ENCODE data around the gene CSNK2A2. TPM values are rescaled to one million over a fixed set of nuclear protein-coding genes. Genes with fewer than 3 reads are reported as not detected.

The CSNK2A2 gene
- total and polyA plus RNA-seq, 9 of the 15 experiments (the other 6 are each of a cell fraction or from before 2014, with no cell fraction given), result 20.8 to 109 (median 44.7) TPM

- H4K20me1 ChIP-seq (replicated peaks; ENCODE audit: control insufficient read depth, insufficient read depth, low read length), result peaks cover 38% of the 10 kb centered on the region
- H3K4me1 ChIP-seq (replicated peaks in 1 of 2; ENCODE audit: control insufficient read depth in 2 of 2, insufficient read depth in 2 of 2, low read length in 2 of 2), result peaks cover 23 to 50% of the 10 kb centered on the region in 2 experiments
Measured at GRCh38 chr16:58125041-58125440, 72.9 kb downstream of the CSNK2A2 start.

More at GRCh38 chr16:58125041-58125440, 72.9 kb downstream of the CSNK2A2 start:
- Histone ChIP-seq H3K79me2 (ENCODE audit: control insufficient read depth, insufficient read depth, low read length) (peaks cover 85% of the 10 kb centered on the region), H2AFZ (ENCODE audit: low read depth, low read length) (no peak overlapping the region), H3K9ac (ENCODE audit: insufficient read depth in 1 of 2, low read depth in 2 of 2, low read length in 2 of 2) (no peak overlapping the region), H3K4me3 (no peak overlapping the region), H3K9me3 (replicated peaks; ENCODE audit: control insufficient read depth, insufficient read depth, low read depth, low read length) (no peaks in the 10 kb centered on the region), H3K27ac (ENCODE audit: extremely low read depth, low read depth, low read length) (no peak overlapping the region), H3K4me2 (ENCODE audit: insufficient read depth, low read length) (peak overlapping the region; percentile 9; the same call in 1 of the 2 replicates), H3K27me3 (ENCODE audit: control insufficient read depth in 2 of 2, insufficient read depth in 2 of 2, low read length in 2 of 2) (no peaks in the 10 kb centered on the region), H3K36me3 (ENCODE audit: control insufficient read depth, insufficient read depth, low read length) (peaks cover 3% of the 10 kb centered on the region; the same call in 1 of the 3 replicates), H3K9me1 (ENCODE audit: control insufficient read depth, insufficient read depth, low read length) (no peaks in the 10 kb centered on the region)
- TF ChIP-seq PKNOX1 (IDR thresholded peaks at IDR 0.05), result peak; percentile 40
- peak in 1 of 2 experiments; percentile 60; a peak in 1 of 4 replicates for TF ChIP-seq SIN3A (IDR thresholded peaks at IDR 0.05; ENCODE audit: borderline replicate concordance in 2 of 2, control insufficient read depth in 1 of 2, low read depth in 2 of 2, low read length in 2 of 2)
- TF ChIP-seq MNT (conservative IDR thresholded peaks at IDR 0.05), result peak; percentile 4 to 45; a peak in 2 of 4 replicates
- no peak for TF ChIP-seq LCOR (CRISPR knock-in tag; IDR thresholded peaks at IDR 0.05)
- no peak for TF ChIP-seq NELFE (IDR thresholded peaks at IDR 0.05; ENCODE audit: insufficient read depth, insufficient read length)
- peak; percentile 41 for TF ChIP-seq MEIS2 (IDR thresholded peaks at IDR 0.05; ENCODE audit: partially characterized antibody)
- no peak for TF ChIP-seq PBX2 (CRISPR knock-in tag; IDR thresholded peaks at IDR 0.05; ENCODE audit: low read depth)
- peak; percentile 48; the same call in 1 of the 2 replicates for TF ChIP-seq PBX2 (tag; conservative IDR thresholded peaks at IDR 0.05; ENCODE audit: low read depth)
- WGBS (ENCODE audit: insufficient coverage, low coverage, missing lambda C conversion rate), result 58% methylated on average over 4 of the region's 4 CpGs
- ChIA-PET POLR2A (no interaction called here), CTCF (ENCODE audit: low intra/inter-chr PET ratio) (no interaction called here)
- intact Hi-C loops (cut with micrococcal nuclease), result loop anchor here (10.0 kb wide), 2 partner anchors 140 to 360 kb away; no protein-coding TSS in a partner anchor
- BruUV-seq (replicated peaks), result no TSS peak
- no peak for FAIRE-seq
- in situ Hi-C loops (cut with MboI), result loop anchor here (10.0 kb wide), 1 partner anchor 110 kb away; no protein-coding TSS in a partner anchor
- ATAC-seq, result no peak
- no peak for DNase-seq (ENCODE audit: extremely low read depth in 1 of 4, low spot score in 3 of 4)

All from K562 (cell line).